Activated CD4-positive, alpha-beta T cell treated with anti-CD3 and anti-CD28 coated beads, Interleukin-2, amount 50 U/mL, for 1 hour (primary cell): ENCODE data around the gene LRBA.
"Not testable (repeated sequence)": the region's sequence is repeated elsewhere in the genome, so short reads cannot be mapped to it uniquely, and the experiment has no call there.

Experiments
- DNase-seq: peaks from one replicate; pipeline ENCODE4 v3.0.0-alpha.2; 2020

LRBA gene

DNA sequence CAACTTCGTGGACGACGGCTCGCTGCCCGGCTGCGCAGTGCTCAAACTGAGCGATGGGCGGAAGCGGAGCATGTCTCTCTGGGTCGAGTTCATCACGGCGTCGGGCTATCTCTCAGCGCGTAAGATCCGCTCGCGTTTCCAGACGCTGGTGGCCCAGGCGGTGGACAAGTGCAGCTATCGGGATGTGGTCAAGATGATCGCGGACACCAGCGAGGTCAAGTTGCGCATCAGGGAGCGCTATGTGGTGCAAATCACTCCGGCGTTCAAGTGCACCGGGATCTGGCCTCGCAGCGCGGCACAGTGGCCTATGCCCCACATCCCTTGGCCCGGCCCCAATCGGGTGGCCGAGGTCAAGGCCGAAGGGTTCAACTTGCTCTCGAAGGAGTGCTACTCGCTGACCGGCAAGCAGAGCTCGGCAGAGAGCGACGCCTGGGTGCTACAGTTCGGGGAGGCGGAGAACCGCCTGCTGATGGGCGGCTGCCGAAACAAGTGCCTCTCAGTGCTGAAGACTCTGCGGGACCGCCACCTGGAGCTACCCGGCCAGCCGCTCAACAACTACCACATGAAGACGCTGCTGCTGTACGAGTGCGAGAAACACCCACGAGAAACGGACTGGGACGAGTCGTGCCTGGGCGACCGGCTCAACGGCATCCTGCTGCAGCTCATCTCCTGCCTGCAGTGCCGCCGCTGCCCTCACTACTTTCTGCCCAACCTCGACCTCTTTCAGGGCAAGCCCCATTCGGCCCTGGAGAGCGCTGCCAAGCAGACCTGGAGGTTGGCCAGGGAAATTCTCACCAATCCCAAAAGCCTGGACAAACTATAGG is 431.6 kb downstream of the LRBA start:
- no peak for DNase-seq

DNA sequence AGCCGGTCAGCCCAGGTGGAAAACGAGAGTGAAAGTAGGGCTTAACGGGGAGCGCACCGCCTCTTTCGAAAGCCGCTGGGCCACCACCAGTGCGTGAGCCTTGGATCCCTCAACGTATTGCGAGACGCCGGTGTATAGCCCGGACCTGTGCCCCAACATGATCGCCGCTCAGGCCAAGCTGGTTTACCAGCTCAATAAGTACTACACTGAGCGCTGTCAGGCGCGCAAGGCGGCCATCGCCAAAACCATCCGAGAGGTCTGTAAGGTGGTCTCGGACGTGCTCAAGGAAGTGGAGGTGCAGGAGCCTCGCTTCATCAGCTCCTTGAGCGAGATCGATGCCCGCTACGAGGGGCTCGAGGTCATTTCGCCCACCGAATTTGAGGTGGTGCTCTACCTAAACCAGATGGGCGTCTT is 432.2 kb downstream of the LRBA start:
- DNase-seq = no peak

DNA sequence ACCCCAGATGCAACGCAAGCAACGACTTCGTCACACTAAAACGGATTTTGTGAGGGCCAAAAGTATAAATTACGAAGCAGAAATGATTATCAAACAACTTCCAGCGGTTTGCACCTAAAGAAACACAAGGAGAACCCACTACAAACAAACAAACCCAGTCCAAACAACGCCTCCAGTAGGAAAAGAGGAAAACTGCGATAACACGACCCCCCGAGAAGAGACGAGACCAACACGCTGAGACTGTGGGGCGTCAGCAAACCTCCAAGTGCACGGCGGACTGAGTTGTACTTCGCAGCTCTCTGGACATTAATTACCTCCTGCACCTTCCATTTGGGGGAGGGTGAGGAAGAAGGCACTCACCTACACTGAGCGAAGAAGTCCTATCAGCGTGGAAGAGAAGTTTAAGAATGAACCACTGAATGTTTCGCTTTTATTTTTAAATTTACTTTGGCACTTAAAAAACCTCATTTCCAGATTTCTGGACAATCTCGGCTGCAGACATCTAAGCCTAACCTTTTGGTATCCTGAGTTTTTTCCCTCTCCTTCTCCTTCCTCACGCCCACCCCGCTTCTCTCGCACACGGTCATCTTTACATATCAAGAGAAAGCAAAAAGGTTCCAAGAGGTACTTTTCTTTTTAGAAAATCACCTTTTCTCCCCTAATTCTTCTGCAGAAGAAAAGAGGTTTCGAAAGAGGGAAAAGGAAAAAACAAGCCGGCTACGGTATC is 432.8 kb downstream of the LRBA start, which contains the start of gene MAB21L2:
Gene MAB21L2, plus strand, starts transcription at position 6 of the 727 bp plus-strand sequence. CDS start 879 bp downstream, outside the sequence.
- no peak for DNase-seq

- no peak for DNase-seq
These were observed 433.4 kb downstream of the LRBA start for GRCh38 chr4:150581641-150582051.

- DNase-seq = no peak
These were observed 434.0 kb downstream of the LRBA start for GRCh38 chr4:150581056-150581605.

DNA sequence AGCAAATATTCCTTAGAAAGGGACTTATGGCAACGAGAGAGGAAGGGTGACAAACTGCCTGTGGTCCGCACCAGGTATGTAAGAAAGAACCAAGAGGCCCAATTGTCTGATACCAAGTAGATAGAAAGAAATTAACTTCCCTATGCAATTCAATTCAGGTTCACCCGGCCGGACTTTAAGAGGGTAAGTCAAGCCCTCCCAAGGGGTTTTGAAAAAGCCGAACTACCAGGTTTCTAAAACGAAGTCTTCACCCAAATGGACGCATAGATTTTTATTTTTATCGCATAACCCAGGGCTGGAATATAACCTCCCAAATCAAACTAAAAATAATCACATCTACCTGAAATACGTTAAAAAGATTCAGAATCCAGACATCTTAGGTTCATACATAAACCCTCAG is 434.8 kb downstream of the LRBA start:
- no peak for DNase-seq

- DNase-seq = no peak
These were observed 435.4 kb downstream of the LRBA start for GRCh38 chr4:150579551-150580234.

GRCh38 chr4:150578745-150579501 is 436.2 kb downstream of the LRBA start:
- DNase-seq = no peak

DNA sequence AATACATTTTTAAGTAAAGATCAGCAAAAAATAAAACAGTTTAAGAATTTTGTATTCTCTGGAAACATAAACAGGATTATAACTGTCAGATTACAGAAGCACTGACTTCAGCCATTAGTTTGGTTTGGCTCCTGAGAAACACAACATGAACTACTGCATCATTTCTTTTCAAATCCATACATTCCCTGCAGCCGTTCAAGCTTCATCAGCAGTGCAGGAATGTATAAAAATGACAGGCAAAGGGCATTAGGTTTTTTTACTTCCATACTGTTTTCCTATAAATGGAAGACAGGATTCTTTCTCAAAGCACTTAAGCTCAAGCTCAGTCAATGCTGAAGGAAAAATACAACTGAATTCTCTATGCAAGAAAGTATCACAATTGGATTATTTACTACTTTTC is 437.3 kb downstream of the LRBA start:
- DNase-seq = no peak

DNA sequence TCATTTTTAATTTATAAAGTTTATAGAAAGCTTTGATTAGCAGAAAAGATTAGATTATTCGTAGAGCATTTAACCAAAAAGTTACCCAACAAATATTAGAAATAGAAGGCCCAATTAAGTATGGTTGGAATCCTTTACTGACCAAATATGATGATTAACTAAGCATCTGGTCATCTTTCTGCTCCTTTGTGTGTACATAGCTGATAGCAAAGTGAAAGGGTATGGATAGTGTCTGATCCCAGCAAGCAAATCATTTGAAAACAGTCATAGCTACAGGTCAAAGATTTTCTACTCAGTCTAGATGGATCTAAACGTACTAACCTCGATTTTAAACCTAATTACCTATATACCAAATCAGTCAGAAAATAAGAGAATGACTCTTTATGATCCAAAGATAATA is 440.4 kb downstream of the LRBA start:
- DNase-seq = no peak

GRCh38 chr4:150573534-150573933 is 441.6 kb downstream of the LRBA start:
- DNase-seq = no peak

DNA sequence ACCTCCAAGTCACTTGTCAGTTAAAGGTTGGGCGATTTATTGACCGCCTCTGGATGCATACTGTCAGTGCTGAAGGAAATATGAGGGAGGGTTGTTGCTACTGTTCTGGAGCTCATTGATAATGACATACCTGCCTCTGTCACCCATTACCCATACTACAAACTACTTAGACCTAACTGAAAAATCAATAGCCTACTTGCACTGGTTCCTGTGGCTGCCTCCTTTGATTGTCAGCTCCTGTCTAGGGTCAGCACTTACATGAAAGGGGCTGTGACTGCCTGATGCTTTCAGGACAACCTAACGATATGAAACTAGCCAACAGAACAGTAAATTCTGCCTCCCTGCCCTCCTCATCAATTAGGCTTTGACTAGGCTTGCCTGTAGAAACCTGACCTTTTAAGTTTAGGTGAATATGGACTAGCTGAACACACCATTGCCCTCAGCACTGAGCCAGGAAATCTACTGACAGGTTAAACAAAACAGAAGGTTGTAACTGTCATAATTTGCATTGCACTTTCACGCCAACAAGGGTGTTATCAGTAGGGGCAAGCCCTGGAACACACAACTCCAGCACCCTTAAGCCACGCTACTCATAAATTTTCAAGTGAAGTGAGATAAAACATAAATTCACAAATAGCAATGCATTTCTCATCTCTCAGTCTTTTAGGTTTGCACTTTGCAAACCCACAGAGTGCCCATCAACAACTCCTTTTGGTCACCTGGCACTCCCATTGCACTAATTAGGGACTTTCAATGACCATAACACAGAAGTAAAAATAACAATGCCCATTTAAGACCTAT is 442.2 kb downstream of the LRBA start:
- DNase-seq = no peak

GRCh38 chr4:150570862-150571261 is 444.2 kb downstream of the LRBA start:
- no peak for DNase-seq

DNA sequence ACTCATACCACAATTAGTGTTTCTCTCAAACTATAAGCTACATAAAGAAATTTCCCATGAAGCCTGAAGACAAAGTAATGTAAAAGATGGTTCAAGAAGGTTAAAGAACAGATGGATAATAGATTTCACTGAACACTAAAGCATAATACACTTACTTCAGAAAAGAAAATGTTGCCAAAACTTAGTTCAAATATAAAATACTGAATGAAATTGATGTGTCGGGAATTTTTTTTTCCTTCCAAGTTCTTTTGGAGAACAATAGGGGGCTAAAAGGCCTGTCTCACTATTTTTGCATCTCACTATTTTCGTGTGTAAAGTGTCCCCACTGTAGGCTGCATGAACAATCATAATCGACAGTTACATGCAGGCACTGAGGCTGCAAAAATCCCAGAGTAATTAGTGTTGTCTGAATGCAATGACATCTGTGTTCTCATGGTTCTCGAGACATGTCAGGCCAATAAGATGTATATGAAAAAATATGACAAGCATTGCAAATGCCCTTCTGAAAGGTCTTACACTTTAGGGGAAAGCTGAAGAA is 445.0 kb downstream of the LRBA start:
- DNase-seq = no peak

DNA sequence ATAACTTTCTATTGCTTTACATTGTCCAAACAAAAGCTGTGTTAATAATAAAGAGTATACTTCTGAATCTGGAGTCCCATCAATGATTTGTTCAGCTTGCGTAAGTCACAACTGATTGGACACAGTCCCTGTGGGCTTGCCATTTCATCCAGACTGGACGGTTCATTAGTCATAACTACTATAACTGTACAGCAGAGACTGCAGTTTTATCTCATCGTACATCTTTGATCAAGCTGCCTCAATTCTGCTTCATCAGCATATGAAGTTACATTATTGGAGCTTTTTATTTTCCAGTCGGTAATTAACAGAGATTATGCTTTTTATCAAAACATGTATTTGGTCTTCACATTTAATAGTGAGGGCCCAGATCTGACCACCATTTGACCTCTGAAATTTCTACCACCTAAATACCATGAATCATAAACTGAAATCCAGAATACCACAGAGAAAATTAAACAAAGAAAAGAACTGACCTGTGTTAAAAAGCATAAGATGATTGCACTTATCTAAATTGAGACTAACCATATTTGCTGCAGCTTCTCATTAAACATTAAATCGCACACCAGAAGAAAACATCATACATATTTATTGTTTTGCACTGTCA is 445.6 kb downstream of the LRBA start:
- no peak for DNase-seq

- no peak for DNase-seq
These were observed 448.0 kb downstream of the LRBA start for GRCh38 chr4:150567070-150567469.

GRCh38 chr4:150564967-150565366 is 450.1 kb downstream of the LRBA start:
- DNase-seq = not testable (repeated sequence)

GRCh38 chr4:150562751-150563150 is 452.3 kb downstream of the LRBA start:
- no peak for DNase-seq

- DNase-seq = no peak
These were observed 452.8 kb downstream of the LRBA start for GRCh38 chr4:150562250-150562649.

DNA sequence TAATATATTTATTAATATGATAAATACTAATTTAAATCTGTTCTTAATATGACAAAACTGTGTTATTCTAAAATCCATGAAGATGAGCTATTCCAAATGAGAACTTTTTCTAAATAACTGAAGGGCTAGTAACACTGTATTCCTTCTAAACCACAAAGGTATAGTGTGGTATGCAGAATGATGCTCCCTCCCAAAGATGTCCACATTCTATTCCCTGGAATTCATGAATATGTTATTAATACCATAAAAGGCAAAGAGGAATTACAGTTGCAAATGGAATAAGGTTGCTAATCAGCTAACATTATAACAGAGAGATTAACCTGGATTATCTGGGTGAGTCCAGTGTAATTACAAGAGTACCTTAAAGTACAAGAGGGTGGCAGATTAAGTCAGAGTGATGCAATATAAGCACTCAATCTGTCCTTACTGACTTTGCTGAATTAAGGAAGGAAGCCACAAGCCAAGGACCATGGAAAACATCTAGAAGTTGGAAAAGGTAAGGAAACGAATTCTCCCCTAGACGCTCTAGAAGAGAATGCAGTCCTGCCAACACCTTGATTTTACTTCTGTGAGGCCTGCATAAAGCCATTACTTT is 453.8 kb downstream of the LRBA start:
- DNase-seq = no peak
